WI38 (cell line): Measurements from ENCODE around the gene PHYKPL.

Experiments
- H3K4me3 ChIP-seq: 2 replicates; pipeline ENCODE4 v1.5.1; 2011; ENCODE audit warnings: low read depth, mild to moderate bottlenecking, control low read depth, low read length
- TF ChIP-seq, protein P1 (sequence below): IDR thresholded peaks from 2 replicates; pipeline ENCODE4 v1.5.1; 2012; ENCODE audit warnings: low read depth, mild to moderate bottlenecking, control low read depth, low read length

Gene PHYKPL

DNA sequence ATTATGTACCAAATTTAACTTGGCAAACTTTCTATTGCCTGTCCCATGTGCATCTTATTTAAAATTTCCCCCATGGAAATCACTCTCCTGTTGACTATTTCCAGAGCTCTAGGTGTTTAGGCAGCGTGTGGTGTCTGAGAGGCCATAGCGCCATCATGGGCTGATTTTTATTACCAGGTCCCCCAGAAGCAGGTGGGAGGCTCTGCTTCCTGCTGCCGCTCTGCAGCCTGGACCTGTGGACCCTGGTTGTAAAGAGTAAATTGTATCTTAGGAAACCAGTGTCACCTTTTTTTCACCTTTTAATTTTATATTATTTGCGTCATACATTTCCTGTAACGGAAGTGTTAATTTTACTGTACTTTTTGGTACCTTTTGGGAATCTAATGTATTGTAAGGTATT is 21.9 kb downstream of the PHYKPL start:
- H3K4me3 ChIP-seq: no peak overlapping the region
- TF ChIP-seq, protein P1, sequence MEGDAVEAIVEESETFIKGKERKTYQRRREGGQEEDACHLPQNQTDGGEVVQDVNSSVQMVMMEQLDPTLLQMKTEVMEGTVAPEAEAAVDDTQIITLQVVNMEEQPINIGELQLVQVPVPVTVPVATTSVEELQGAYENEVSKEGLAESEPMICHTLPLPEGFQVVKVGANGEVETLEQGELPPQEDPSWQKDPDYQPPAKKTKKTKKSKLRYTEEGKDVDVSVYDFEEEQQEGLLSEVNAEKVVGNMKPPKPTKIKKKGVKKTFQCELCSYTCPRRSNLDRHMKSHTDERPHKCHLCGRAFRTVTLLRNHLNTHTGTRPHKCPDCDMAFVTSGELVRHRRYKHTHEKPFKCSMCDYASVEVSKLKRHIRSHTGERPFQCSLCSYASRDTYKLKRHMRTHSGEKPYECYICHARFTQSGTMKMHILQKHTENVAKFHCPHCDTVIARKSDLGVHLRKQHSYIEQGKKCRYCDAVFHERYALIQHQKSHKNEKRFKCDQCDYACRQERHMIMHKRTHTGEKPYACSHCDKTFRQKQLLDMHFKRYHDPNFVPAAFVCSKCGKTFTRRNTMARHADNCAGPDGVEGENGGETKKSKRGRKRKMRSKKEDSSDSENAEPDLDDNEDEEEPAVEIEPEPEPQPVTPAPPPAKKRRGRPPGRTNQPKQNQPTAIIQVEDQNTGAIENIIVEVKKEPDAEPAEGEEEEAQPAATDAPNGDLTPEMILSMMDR: no peak

DNA sequence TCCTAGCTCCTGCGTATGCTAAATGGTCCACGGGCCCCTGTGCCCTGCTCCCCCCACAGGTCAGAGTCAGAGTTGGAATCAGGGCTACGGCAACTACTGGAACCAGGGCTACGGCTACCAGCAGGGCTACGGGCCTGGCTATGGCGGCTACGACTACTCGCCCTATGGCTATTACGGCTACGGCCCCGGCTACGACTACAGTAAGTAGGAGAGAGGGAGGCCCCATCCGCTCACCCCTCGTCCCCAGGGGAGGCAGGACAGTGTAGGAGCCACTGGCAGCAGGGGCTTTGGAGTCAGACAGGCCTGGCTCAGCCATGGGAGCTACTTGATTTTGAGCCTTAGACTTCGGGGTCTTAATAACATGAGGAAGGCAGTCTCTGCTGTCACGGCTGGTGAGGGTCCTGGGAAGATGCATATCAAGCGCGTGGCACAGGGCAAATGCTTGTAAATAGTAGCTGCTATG is 22.5 kb downstream of the PHYKPL start:
- no peak overlapping the region for H3K4me3 ChIP-seq
- TF ChIP-seq, protein P1: no peak

DNA sequence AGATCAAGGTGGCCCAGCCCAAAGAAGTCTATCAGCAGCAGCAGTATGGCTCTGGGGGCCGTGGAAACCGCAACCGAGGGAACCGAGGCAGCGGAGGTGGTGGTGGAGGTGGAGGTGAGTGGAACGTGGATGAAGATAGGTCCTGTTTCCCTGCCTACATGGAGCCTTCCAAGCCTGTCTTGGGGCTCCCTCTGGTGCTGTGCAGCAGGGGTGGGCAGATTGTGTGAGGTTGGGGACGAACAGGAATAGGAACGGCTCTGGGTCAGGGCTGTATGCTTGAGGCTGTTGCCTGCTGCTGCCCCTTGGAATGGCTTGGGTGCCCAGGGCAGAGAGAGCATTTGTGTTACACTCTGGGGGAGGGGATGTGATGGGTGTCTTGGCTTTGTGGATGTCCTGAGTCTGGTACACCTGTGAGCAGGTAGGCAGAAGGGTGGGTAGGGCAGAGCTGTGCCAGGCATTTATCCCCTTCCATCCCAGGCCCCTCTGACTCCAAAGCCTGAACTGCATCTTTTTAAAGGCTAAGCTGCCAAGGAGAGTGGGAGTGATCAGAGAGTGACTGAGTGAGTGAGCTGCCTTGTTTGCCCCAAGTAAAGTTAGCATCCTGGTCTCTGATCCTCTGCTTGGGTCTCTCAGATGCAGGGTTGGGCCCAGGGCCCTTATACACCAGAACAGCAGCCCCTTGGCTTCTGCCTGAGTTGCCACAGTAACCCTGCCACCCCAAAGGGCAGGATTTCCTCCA is 23.1 kb downstream of the PHYKPL start:
- no peak overlapping the region for H3K4me3 ChIP-seq
- TF ChIP-seq, protein P1: no peak

DNA sequence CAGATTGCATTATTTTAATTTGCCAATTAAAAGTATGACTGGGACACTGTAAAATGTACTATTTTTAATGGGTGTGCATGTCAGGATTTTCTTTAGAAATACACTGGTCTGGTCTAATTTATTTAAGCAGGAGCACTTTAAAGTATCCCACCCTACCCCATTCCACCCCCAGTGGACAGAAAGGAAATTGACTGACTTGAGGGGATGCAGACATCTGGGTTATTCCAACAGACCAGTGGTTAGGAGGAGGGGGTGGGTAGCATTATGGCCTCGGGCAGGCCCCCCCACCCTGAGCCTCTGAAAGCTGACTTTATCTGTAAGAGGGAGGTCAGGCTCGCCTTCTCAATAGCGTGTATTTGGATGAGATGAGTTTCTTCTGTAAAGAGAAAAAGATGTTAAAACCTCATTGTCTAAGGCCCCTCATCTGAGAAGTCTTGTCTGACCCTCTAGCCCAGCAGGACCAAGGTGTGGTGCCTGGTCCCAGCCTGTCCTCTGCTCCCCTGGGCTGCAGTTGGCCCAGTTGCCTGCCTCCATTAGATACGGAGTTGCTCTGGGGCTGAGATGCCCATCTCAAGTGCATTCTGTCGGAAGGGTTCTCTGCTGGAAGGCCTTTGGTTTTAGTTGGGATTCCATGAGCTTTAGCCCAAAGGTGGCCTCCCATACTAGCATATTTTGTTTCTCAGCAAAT is 23.9 kb downstream of the PHYKPL start:
- no peak overlapping the region for H3K4me3 ChIP-seq
- TF ChIP-seq, protein P1: no peak

DNA sequence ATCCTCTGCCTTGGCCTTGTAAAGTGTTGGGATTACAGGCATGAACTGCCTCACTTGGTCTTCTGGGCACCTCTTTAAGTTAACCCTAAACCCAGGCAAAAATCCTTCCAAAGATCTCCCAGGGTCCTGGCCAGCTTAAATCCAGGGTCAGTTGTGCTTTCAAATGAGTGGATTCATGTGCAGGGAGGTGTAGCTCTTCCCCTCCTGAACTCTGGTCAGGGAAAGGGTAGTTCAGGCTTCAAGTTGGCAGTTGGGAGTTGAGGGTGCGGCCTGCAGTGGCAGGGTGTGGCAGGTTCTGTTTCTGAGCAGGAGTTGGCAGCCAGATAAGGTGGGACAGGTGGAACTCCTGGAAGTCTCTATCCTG is 24.7 kb downstream of the PHYKPL start:
- H3K4me3 ChIP-seq: no peak overlapping the region
- TF ChIP-seq, protein P1: no peak

DNA sequence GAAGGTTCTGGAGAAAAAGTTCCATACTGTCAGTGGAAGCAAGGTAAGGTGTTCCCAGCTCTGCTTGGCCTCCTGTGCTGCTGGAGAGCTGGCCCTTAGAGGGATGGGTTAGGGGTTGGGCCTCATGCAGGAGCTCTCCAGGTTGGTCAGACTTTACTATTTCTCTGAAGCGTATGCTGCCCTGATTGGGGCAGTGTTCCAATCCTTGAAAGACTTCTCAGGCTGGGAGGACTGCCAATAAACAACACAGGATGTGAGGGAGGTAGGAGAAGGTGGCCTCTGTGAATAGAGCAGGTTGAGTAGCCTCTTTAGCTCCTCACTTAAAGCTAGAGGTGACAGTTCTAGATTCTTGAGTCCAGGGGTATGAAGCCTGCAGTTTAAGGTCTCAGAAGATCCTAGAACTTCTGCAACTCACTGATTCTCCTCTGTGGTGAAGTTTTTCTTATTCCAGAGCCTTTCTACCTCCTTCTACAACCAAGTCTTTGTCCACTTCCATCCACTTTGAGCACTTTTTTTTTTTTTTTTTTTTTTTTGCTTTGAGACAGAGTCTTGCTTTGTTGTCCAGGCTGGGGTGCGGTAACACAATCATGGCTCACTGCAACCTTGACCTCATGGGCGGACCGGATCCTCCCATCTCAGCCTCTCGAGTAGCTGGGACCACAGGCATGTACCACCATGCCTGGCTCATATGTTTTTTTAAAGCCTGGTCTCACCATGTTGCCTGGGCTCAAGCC is 25.3 kb downstream of the PHYKPL start:
- no peak overlapping the region; the same call in 1 of the 2 replicates for H3K4me3 ChIP-seq
- TF ChIP-seq, protein P1: no peak
